HepG2 (cell line): ENCODE data around the gene ATP7B. TPM values are rescaled to one million over a fixed set of nuclear protein-coding genes. Genes with fewer than 3 reads are reported as not detected.

Experiments
- HDAC1 ChIP-seq: sonication (generic); formaldehyde crosslinking; IDR thresholded peaks from 2 replicates; pipeline ENCODE4 v1.5.1; 2020; ENCODE audit warnings: mild to moderate bottlenecking, missing genetic modification reagents
- HNF4A ChIP-seq: sonication (generic); formaldehyde crosslinking; IDR thresholded peaks from 2 replicates; pipeline ENCODE4 v1.4.0; 2020; ENCODE audit warnings: missing genetic modification reagents
- MED13 ChIP-seq: sonication (generic); formaldehyde crosslinking; IDR thresholded peaks from 2 replicates; pipeline ENCODE4 v1.5.0; 2020; ENCODE audit warnings: missing genetic modification reagents
- NFE2L2 ChIP-seq: fragments of 150-350 bp; IDR thresholded peaks from 2 replicates; pipeline ENCODE4 v1.6.1; 2014; ENCODE audit warnings: low read length
- NFKB2 ChIP-seq: sonication (generic); formaldehyde crosslinking; IDR thresholded peaks from 2 replicates; pipeline ENCODE4 v1.4.0; 2020; ENCODE audit warnings: missing genetic modification reagents, borderline replicate concordance
- NR2F6 ChIP-seq, 2 experiments: IDR thresholded peaks; 2 replicates each; pipeline ENCODE4 v1.6.1; 2016; ENCODE audit warnings: antibody characterized with exemption in 1 of 2, mild to moderate bottlenecking in 1 of 2
- TOPORS ChIP-seq: sonication (generic); formaldehyde crosslinking; IDR thresholded peaks from 2 replicates; pipeline ENCODE4 v1.8.0; 2023; ENCODE audit warnings: mild to moderate bottlenecking, missing genetic modification reagents
- ZFP36L2 ChIP-seq: sonication (generic); formaldehyde crosslinking; IDR thresholded peaks from 2 replicates; pipeline ENCODE4 v1.4.0; 2020; ENCODE audit warnings: missing genetic modification reagents
- ZFP82 ChIP-seq: sonication (generic); formaldehyde crosslinking; IDR thresholded peaks from 2 replicates; pipeline ENCODE4 v1.5.1; 2020; ENCODE audit warnings: mild to moderate bottlenecking, missing genetic modification reagents, borderline replicate concordance
- ZKSCAN5 ChIP-seq: sonication (generic); formaldehyde crosslinking; IDR thresholded peaks from 2 replicates; pipeline ENCODE4 v1.5.1; 2020; ENCODE audit warnings: mild to moderate bottlenecking, missing genetic modification reagents
- ZNF383 ChIP-seq: sonication (generic); formaldehyde crosslinking; IDR thresholded peaks from 2 replicates; pipeline ENCODE4 v1.4.0; 2020; ENCODE audit warnings: missing genetic modification reagents, mild to moderate bottlenecking, borderline replicate concordance
- ZNF564 ChIP-seq: sonication (generic); formaldehyde crosslinking; IDR thresholded peaks from 2 replicates; pipeline ENCODE4 v1.8.1; 2023; ENCODE audit warnings: mild to moderate bottlenecking, missing genetic modification reagents
- ZNF629 ChIP-seq: sonication (generic); formaldehyde crosslinking; conservative IDR thresholded peaks from 2 replicates; pipeline ENCODE4 v1.5.0; 2020; ENCODE audit warnings: missing genetic modification reagents
- ZNF766 ChIP-seq: sonication (generic); formaldehyde crosslinking; IDR thresholded peaks from 2 replicates; pipeline ENCODE4 v1.5.0; 2020; ENCODE audit warnings: missing genetic modification reagents, borderline replicate concordance
- polyA plus RNA-seq, 8 experiments: library from polyadenylated mRNA; depleted of rRNA in 3 of 8; stranded (reverse) in 7 of 8; unstranded in 1 of 8; fragments of >200 nt; fragmentation: Illumina TruSeq in 4 of 8; extraction: Trizol in 4 of 8; gene quantifications; 2 replicates each; pipeline versions ENCODE4 v1.2.1 to v1.2.3, GENCODE V29; 2011 to 2016; ENCODE audit warnings: low read depth in 4 of 8, missing spikeins in 1 of 8, mixed read lengths in 1 of 8; ENCODE audit not compliant: insufficient read depth in 1 of 8
- total RNA-seq, 5 experiments: library from RNA; depleted of rRNA; stranded (reverse); fragments of >200 nt; fragmentation: Illumina TruSeq; extraction: Trizol; gene quantifications; 2 replicates each; pipeline ENCODE4 v1.2.3, GENCODE V29; 2016; ENCODE audit warnings: low read depth in 1 of 5
- TF ChIP-seq, protein P1 (sequence below): IDR thresholded peaks from 2 replicates; pipeline ENCODE4 v1.6.1; 2016; ENCODE audit warnings: mild to moderate bottlenecking
- TF ChIP-seq, protein P2 (sequence below), 2 experiments: sonication (generic) in 1 of 2; formaldehyde crosslinking in 1 of 2; IDR thresholded peaks; 2 replicates each; pipeline versions ENCODE4 v1.6.1 to v1.9.0; 2014 to 2022; ENCODE audit warnings: antibody characterized with exemption in 1 of 2, borderline replicate concordance in 1 of 2, inconsistent platforms in 1 of 2, low read depth in 1 of 2, missing genetic modification reagents in 1 of 2
- TF ChIP-seq, protein P3 (sequence below): sonication (generic); formaldehyde crosslinking; IDR thresholded peaks from 2 replicates; pipeline ENCODE4 v1.4.0; 2020; ENCODE audit warnings: mild to moderate bottlenecking, missing genetic modification reagents, borderline replicate concordance
- TF ChIP-seq, protein P4 (sequence below): fragments of 450-650 bp; IDR thresholded peaks from 2 replicates; pipeline ENCODE4 v1.6.1; 2017; ENCODE audit warnings: mild to moderate bottlenecking
- TF ChIP-seq, protein P5 (sequence below): IDR thresholded peaks from 2 replicates; pipeline ENCODE4 v1.6.1; 2016; ENCODE audit warnings: missing genetic modification reagents, missing compliant biosample characterization

Gene ATP7B
- total and polyA plus RNA-seq, 2 of the 13 experiments (the other 11 are each of a cell fraction or from before 2014, with no cell fraction given), result 31.8 to 57.4 TPM

DNA sequence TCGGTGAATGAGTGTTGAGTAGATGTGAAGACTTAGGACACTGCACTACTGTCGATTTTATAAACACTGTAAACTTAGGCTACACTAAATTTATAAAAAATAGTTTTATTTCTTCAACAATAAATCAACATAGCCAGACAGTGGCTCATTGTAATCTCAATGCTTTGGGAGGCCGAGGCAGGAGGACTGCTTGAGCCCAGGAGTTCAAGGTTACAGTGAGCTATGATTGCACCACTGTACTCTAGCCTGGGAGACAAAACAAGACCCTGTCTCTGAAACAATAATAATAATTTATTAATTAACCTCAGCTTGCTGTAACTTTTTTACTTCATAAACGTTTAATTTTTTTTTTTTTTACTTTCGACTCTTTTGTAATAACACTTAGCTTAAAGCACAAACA is 34.4 kb downstream of the ATP7B start (continued):
- TF ChIP-seq NFKB2 (CRISPR knock-in tag) (no peak), ZNF629 (CRISPR knock-in tag) (no peak), ZFP82 (no peak), ZKSCAN5 (CRISPR knock-in tag) (no peak), MED13 (CRISPR knock-in tag) (no peak), HNF4A (CRISPR knock-in tag) (peak; percentile 36; the same call in 1 of the 2 replicates), HDAC1 (CRISPR knock-in tag) (no peak), ZNF564 (CRISPR knock-in tag) (no peak), ZFP36L2 (CRISPR knock-in tag) (no peak), NR2F6 (IDR thresholded peaks at IDR 0.05) (no peak), NR2F6 (CRISPR knock-in tag; IDR thresholded peaks at IDR 0.05) (no peak), ZNF766 (no peak), TOPORS (CRISPR knock-in tag) (no peak), NFE2L2 (no peak), ZNF383 (CRISPR knock-in tag) (no peak)
- TF ChIP-seq, protein P1, sequence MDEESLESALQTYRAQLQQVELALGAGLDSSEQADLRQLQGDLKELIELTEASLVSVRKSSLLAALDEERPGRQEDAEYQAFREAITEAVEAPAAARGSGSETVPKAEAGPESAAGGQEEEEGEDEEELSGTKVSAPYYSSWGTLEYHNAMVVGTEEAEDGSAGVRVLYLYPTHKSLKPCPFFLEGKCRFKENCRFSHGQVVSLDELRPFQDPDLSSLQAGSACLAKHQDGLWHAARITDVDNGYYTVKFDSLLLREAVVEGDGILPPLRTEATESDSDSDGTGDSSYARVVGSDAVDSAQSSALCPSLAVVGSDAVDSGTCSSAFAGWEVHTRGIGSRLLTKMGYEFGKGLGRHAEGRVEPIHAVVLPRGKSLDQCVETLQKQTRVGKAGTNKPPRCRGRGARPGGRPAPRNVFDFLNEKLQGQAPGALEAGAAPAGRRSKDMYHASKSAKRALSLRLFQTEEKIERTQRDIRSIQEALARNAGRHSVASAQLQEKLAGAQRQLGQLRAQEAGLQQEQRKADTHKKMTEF (CRISPR knock-in tag), result no peak
- TF ChIP-seq, protein P2, sequence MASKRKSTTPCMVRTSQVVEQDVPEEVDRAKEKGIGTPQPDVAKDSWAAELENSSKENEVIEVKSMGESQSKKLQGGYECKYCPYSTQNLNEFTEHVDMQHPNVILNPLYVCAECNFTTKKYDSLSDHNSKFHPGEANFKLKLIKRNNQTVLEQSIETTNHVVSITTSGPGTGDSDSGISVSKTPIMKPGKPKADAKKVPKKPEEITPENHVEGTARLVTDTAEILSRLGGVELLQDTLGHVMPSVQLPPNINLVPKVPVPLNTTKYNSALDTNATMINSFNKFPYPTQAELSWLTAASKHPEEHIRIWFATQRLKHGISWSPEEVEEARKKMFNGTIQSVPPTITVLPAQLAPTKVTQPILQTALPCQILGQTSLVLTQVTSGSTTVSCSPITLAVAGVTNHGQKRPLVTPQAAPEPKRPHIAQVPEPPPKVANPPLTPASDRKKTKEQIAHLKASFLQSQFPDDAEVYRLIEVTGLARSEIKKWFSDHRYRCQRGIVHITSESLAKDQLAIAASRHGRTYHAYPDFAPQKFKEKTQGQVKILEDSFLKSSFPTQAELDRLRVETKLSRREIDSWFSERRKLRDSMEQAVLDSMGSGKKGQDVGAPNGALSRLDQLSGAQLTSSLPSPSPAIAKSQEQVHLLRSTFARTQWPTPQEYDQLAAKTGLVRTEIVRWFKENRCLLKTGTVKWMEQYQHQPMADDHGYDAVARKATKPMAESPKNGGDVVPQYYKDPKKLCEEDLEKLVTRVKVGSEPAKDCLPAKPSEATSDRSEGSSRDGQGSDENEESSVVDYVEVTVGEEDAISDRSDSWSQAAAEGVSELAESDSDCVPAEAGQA (IDR thresholded peaks at IDR 0.05; ENCODE audit: low read depth), result no peak
- TF ChIP-seq, protein P2 (CRISPR knock-in tag; IDR thresholded peaks at IDR 0.05; ENCODE audit: borderline replicate concordance), result no peak
- TF ChIP-seq, protein P3, sequence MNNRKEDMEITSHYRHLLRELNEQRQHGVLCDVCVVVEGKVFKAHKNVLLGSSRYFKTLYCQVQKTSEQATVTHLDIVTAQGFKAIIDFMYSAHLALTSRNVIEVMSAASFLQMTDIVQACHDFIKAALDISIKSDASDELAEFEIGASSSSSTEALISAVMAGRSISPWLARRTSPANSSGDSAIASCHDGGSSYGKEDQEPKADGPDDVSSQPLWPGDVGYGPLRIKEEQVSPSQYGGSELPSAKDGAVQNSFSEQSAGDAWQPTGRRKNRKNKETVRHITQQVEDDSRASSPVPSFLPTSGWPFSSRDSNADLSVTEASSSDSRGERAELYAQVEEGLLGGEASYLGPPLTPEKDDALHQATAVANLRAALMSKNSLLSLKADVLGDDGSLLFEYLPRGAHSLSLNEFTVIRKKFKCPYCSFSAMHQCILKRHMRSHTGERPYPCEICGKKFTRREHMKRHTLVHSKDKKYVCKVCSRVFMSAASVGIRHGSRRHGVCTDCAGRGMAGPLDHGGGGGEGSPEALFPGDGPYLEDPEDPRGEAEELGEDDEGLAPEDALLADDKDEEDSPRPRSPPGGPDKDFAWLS (CRISPR knock-in tag), result no peak
- TF ChIP-seq, protein P4, sequence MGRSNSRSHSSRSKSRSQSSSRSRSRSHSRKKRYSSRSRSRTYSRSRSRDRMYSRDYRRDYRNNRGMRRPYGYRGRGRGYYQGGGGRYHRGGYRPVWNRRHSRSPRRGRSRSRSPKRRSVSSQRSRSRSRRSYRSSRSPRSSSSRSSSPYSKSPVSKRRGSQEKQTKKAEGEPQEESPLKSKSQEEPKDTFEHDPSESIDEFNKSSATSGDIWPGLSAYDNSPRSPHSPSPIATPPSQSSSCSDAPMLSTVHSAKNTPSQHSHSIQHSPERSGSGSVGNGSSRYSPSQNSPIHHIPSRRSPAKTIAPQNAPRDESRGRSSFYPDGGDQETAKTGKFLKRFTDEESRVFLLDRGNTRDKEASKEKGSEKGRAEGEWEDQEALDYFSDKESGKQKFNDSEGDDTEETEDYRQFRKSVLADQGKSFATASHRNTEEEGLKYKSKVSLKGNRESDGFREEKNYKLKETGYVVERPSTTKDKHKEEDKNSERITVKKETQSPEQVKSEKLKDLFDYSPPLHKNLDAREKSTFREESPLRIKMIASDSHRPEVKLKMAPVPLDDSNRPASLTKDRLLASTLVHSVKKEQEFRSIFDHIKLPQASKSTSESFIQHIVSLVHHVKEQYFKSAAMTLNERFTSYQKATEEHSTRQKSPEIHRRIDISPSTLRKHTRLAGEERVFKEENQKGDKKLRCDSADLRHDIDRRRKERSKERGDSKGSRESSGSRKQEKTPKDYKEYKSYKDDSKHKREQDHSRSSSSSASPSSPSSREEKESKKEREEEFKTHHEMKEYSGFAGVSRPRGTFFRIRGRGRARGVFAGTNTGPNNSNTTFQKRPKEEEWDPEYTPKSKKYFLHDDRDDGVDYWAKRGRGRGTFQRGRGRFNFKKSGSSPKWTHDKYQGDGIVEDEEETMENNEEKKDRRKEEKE, result no peak
- TF ChIP-seq, protein P5, sequence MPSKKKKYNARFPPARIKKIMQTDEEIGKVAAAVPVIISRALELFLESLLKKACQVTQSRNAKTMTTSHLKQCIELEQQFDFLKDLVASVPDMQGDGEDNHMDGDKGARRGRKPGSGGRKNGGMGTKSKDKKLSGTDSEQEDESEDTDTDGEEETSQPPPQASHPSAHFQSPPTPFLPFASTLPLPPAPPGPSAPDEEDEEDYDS (CRISPR knock-in tag), result no peak
